GM18858 (cell line): ENCODE measurements around the gene THY1.
"Not testable (repeated sequence)": the region's sequence is repeated elsewhere in the genome, so short reads cannot be mapped to it uniquely, and the experiment has no call there.

Experiments used
- ATAC-seq: cut with Tn5 transposase; IDR thresholded peaks from one replicate; pipeline ENCODE4 v1.9.1; 2021; ENCODE audit not compliant: unreplicated experiment

Gene THY1

DNA sequence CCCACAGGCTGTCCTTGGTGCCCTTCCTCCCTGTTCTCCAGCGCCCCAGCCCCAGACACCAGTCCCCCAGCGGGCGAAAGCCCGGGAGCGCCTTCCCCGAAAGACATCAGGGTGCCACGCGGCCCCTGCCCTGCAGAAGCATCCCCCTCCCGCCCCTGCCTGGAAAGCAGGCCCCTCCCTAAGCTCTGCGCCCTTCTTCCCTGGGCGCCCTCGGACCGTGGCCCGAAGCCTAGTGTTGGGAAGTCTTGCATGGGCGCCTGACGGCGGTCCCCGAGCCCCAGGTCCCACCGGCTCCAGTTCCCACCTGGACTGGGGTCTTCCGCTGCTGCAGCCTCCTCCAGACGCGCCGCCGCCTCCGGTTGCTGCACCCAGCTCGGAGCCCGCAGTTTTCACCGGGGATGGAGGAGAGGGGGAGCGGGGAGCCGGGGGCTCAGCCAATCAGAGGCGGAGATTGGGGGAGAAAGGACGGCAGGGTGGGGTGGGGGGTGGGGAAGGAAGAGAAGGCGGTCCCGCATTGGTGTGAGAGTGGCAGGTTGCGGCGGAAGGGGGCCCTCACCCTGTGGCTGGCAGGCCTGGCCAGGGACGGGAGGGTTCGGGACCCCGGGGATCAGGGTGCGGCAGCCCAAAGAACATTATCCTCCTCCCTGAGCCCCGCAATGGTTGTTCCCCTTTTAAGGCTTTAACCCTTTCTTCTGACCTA, at the start of gene THY1:
Gene THY1 (minus strand): TSS at position 364 of the 700 bp plus-strand sequence. CDS start 2,267 bp downstream, outside the sequence.
- no peak for ATAC-seq

DNA sequence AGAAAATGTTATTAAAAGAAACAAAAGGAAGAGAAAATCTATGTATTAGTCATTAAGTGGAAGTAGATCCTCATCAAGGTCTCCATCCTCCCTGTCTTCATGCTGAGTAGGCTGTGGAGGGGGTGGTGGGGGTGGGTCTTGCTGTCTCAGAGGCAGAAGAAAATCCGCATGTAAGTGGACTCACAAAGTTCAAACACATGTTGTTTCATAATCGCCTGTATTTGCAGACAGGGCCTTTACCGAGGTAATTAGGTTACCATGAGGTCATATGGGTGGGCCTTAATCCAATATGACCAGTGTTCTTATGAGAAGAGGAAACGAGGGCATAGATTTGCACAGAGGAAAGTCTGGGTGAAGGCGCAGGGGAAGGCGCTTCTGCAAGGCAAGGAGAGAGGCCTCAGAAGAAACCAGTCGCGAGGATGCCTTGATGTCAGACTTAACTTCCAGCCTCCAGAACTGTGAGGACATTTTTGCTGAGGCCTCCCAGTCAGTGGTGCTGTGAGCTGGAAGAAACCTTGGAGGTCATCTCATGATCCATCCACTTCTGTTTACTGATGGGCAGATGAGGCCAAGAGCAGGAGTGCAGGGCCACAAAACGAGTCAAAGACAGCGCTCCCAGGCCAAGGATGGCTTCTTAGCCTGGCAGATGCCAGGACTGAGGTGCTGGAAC, 49.3 kb upstream of the THY1 start:
- ATAC-seq, result no peak

- no peak for ATAC-seq
Measured at GRCh38 chr11:119471329-119471728, 48.4 kb upstream of the THY1 start.

DNA sequence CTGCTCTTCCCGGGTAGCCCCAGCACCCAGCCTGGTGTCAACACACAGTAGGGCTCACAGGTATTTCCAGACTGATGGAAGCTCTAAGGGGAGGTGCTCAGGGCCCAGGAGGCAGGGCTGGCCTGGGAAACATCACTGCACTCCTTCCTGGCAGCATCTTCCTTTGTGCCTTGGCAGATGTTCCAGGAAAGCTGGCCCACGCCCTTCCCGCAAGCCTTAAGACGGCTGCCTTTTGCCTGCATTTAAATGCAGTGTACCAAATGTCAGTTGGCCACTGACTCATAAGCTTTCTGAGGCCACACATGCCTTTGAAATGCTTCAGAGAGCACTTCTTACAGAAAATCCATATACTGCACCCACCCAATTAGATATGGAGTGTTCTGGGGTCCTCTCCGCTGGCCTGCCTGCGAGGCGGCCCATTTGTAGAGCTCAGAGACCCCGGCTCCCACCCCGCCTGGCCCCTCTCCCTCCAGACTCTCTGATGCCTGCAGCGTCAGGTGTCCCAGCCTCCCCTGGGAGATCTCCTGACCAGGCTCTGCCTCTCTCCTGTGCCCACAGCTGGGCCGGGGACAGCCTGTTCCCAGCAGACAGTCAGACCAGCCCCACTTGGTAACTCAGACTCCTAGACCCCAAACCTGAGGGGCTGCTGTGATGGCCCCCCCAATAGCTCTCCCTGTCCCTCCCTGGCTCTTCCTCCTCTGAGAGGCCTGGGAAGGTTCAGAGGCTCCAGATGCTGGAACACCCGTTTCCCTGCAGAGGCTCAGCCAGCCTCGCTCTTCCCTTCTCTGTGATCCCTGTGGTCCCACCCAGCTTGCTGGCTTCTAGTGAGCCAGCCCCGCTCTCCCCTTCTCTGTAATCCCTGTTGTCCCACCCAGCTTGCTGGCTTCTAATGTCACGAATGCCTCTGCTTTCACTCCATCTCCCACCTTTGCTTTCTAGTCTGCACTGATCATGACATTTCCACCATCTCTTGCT, 47.6 kb upstream of the THY1 start:
- no peak for ATAC-seq

- ATAC-seq, result no peak
Measured at GRCh38 chr11:119469506-119469905, 46.5 kb upstream of the THY1 start.

GRCh38 chr11:119468511-119468910, 45.5 kb upstream of the THY1 start:
- ATAC-seq, result no peak

DNA sequence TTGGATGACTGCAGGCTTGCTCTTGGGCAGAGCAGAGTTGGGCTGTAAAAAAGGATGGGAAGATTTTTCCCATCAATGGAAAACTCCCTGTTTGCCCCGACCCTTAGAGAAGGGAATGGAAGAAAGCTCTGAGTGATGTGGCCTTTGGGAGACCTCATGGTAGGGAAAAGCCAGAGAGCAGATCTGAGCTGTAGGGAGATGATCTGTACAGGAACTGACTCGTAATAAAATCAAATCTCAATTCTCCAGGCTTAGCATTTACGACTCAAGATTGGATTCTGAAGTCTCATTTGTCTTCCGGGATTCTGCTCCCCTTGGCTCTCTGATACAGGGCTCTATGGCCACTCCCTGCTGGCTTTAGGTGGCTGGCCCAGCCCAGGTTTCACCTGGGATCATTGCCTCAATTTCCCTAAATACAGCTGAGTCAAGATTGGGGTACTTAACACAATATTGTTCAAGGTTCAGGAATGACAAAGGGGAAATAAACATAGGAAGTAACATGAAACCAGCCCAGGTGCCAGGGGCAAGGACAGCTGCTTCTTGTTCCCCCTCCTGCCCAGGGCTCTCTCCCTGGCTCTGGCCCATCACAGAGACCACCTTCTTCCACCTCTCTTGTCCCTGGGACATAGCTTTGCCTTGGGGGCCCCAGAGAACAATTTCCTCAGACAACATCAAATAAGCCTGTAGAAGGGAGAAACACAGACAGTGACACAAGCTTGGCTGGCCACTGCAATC, 38.4 kb upstream of the THY1 start:
- no peak for ATAC-seq

DNA sequence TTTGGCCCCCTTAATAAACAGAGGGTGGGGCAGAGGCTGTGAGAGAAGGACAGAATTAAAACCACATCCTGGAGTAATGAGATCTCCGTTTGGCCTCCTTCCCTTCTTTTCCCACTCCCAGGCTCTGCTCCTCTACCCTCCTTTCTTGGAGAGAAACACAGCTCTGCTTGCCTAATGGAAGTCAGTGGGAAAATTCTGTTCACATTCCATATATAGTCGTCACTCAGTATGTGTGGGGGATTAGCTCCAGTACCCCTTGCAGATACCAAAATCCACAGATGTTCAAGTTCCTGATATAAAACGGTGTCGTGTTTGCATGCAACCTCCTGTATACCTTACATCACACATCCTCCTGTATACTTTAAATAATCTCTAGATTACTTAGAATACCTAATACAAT, 37.6 kb upstream of the THY1 start:
- no peak for ATAC-seq

DNA sequence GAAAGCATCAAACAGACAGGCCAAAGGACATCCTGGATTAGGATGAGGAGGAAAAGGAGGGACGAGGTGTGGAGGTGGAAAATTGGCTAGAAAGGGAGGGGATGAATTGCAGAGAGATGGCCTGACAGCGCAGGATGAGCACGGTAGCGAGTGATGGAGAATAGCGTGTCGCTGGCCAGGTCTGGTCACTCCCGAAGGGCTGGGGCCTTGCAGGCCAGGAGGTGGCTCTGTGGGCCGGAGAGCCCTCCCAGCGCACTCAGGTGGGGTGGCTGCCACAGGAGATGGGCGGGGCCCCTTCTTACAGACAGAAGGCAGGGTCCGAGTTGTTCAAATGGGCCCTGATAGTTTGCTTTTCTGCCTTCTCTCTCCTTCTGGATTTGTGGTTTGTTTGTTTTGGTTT, 37.1 kb upstream of the THY1 start:
- ATAC-seq, result no peak

- ATAC-seq, result no peak
Measured at GRCh38 chr11:119459293-119459976, 36.5 kb upstream of the THY1 start.

DNA sequence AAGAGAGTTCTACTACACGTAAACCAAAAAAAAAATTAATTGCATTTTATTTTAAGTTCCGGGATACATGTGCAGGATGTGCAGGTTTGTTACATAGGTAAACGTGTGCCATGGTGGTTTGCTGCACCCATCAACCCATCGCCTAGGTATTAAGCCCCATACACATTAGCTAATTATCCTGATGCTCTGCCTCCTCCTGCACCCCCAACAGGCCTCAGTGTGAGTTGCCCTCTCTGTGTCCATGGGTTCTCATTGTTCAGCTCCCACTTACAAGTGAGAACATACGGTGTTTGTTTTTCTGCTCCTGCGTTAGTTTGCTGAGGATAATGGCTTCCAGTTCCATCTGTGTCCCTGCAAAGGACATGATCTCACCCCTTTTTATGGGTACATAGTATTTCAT, 32.7 kb upstream of the THY1 start:
- ATAC-seq, result not testable (repeated sequence)

DNA sequence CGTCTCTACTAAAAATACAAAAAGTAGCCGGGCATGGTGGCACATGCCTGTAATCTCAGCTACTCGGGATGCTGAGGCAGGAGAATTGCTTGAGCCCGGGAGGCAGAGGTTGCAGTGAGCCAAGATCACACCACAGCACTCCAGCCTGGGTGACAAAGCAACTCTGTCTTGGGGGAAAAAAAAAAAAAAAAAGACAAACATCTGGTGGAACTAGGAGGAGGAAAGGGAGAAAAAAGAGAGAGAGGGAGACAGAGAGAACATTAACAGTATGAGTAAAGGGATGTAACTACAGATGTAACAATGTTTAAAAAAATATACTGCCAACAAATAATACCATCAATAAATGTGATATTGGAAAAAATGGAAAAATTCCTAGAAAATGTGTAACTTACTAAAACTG, 32.3 kb upstream of the THY1 start:
- not testable (repeated sequence) for ATAC-seq

DNA sequence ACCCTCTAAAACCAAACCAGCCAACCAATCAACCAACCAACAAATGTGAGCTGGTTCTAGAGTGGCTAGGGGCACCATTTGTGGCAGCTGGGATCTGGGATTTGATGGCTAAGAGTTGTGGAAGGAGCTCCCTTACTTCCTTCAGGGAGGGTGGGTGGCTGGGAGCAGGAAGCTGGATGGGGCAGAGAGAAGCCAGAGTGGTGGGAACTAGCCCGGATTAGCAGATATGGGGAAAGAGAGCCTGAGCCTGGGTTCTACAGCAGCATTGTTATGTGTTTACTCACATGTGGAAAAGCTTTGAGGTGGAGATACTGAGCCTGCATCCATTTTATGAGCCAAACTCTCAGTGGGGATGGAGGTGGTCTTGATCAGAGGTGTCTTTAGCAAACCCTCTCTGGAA, 30.9 kb upstream of the THY1 start:
- ATAC-seq, result no peak

GRCh38 chr11:119450590-119451326, 27.8 kb upstream of the THY1 start:
- no peak for ATAC-seq

DNA sequence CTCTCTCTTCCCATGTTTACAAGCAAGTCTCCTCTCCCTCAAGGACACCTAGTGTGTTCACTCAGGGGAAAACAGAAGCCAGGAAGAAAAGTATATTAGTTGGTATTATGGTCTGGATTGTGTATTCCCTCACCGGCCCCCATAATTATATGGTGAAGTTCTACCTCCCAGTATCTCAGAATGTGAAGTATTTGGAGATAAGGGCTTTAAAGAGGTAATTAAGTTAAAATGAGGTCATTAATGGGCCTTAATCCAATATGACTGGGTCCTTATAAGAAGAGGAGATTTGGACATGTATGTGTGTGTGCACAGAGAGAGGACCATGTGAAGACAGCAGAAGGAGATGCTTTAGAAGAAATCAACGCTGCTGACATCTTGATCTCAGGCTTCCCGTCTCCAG, 26.5 kb upstream of the THY1 start:
- no peak for ATAC-seq

- no peak for ATAC-seq
Measured at GRCh38 chr11:119448380-119448779, 25.4 kb upstream of the THY1 start.

DNA sequence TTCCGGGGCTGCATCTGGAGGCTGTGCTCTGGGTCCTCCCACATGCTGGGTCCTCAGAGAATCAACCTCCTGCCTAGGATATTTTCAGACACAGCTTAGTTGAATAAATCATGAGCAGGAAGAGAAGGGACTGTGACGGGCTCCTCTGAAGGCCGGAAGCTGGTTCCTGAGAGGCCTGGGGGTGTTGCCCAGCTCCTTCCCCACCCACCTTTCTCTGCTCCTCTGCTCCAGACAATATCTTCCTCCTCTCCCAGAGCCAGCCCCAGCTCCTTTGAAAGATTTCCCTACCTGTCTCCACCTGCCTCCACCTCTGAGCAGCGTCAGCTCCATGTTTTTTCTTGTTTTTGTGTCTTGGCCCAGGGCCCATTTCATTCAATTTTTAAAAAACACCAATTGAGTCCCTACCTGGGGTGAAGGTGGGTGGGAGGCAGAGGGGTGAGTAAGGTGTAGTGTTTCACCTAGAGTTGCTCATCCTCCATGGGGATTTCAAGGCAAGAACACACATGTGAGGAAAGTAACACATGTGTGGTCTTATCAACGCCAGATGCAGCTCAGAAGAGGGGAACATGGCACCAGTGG, 24.8 kb upstream of the THY1 start:
- ATAC-seq, result no peak

DNA sequence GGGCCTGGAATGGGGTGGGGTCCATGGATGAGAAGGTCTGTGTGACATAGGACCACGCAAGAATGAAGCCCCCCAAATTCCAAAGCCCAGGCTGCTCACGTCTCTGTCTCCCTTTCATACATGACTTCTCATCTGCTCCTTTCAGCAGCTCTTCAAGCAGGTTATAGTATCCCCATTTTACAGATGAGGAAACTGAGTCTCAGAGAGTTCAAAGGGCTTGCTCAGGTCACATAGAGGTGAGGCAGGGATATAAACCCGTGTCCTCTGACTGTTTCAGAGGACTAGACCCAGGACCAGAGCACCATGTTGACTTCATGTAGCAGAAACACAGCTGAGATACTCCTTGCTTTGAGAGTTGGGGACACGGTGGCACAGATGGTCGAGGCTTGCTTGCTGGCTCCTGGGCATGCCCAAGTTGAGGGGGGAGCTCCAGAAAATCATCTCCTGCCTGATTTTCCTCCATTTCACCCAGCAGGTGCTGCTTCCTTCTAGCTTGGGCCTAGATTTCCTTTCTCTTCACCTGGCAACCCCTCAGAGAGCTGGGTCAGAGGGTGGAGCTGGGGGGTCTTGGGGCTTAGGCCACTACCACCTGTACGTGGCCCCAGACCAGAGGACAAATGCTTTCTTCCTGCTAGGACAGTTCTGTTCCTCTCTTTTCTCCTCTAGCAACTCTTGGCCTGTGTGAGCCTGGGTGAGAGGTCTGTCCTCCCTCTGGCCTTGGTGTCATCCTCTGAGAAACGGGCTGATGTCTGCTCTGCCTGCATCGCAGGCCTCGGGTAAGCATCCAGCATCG, 24.1 kb upstream of the THY1 start:
- no peak for ATAC-seq
